MCF 10A (cell line): ENCODE measurements around the gene SYNCRIP. TPM values are rescaled to one million over a fixed set of nuclear protein-coding genes. Genes with fewer than 3 reads are reported as not detected.

Experiments
- BruUV-seq: library from RNA; stranded (reverse); fragments of 400-500 nt; replicated peaks from 2 replicates; lab custom pipeline; 2021; lab: Mats Ljungman, UMichigan
- CTCF ChIA-PET: fragments of 300-600 bp; sonication (Branson Sonifier 250); formaldehyde crosslinking; extraction: SDS; loops from one replicate; lab custom pipeline; 2021; ENCODE audit warnings: antibody characterized with exemption, inconsistent platforms; lab: Yijun Ruan, JAX
- POLR2A ChIA-PET: fragments of 300-600, 350-650 bp; sonication (Branson Sonifier 250); formaldehyde crosslinking; extraction: SDS; loops from one replicate; lab custom pipeline; 2020; ENCODE audit warnings: antibody characterized with exemption, inconsistent platforms; lab: Yijun Ruan, JAX
- DNase-seq: peaks from one replicate; pipeline ENCODE4 v3.0.0-alpha.2; 2018; ENCODE audit not compliant: unreplicated experiment
- H3K27ac Mint-ChIP-seq: one replicate; pipeline ENCODE4 v1.8.0; 2022; ENCODE audit warnings: mild to moderate bottlenecking, low read depth, mixed read lengths; ENCODE audit not compliant: unreplicated experiment
- H3K27me3 Mint-ChIP-seq: one replicate; pipeline ENCODE4 v1.8.0; 2022; ENCODE audit warnings: mixed read lengths; ENCODE audit not compliant: insufficient read depth, unreplicated experiment
- H3K36me3 Mint-ChIP-seq: one replicate; pipeline ENCODE4 v1.8.0; 2022; ENCODE audit warnings: mild to moderate bottlenecking, moderate library complexity, mixed read lengths; ENCODE audit not compliant: insufficient read depth, unreplicated experiment
- H3K4me1 Mint-ChIP-seq: one replicate; pipeline ENCODE4 v1.8.0; 2022; ENCODE audit warnings: mixed read lengths; ENCODE audit not compliant: insufficient read depth, unreplicated experiment
- H3K4me3 Mint-ChIP-seq: one replicate; pipeline ENCODE4 v1.8.0; 2022; ENCODE audit warnings: mild to moderate bottlenecking, moderate library complexity, mixed read lengths; ENCODE audit not compliant: unreplicated experiment
- H3K9me3 Mint-ChIP-seq: one replicate; pipeline ENCODE4 v1.8.0; 2022; ENCODE audit warnings: mixed read lengths; ENCODE audit not compliant: unreplicated experiment
- intact Hi-C: fragments of 100-400 bp; cut with micrococcal nuclease; formaldehyde crosslinking; loops from 2 replicates; pipeline ENCODE4 v1.14.1; 2022
- total RNA-seq: library from RNA; stranded (reverse); gene quantifications from 2 replicates; pipeline ENCODE4 v1.2.3, GENCODE V29; 2022
- TF ChIP-seq, protein P1 (sequence below): fragments of 200-600 bp; IDR thresholded peaks from one replicate; pipeline ENCODE4 v1.8.0; 2022; ENCODE audit warnings: antibody characterized with exemption, mild to moderate bottlenecking; ENCODE audit not compliant: unreplicated experiment

SYNCRIP gene
- total RNA-seq, 1 experiment from 2014 or later: 161 TPM

GRCh38 chr6:85674604-85675003 is 31.9 kb upstream of the SYNCRIP start:
- no TSS peak for BruUV-seq
- intact Hi-C loops: loop anchor here (5.0 to 10.0 kb wide), 3 partner anchors 50 to 317 kb away; partner anchors contain the start of gene SNX14
- Mint-ChIP-seq H3K36me3 (peaks cover 68% of the 10 kb centered on the region), H3K27ac (no peak overlapping the region), H3K9me3 (no peaks in the 10 kb centered on the region), H3K27me3 (no peaks in the 10 kb centered on the region), H3K4me3 (no peak overlapping the region), H3K4me1 (peaks cover 29% of the 10 kb centered on the region)
- POLR2A ChIA-PET: interaction anchor here (0.6 to 10.9 kb wide), 8 partner anchors 13 to 946 kb away, joined by 3 to 889 read pairs (median 4); partner anchors contain the start of genes SNX14 and SYNCRIP
- CTCF ChIA-PET: interaction anchor here (0.6 to 5.1 kb wide), 4 partner anchors 19 to 1425 kb away, joined by 3 to 69 read pairs (median 5); partner anchors contain the start of gene SYNCRIP
- peak; percentile 10 for DNase-seq
- TF ChIP-seq, protein P1, sequence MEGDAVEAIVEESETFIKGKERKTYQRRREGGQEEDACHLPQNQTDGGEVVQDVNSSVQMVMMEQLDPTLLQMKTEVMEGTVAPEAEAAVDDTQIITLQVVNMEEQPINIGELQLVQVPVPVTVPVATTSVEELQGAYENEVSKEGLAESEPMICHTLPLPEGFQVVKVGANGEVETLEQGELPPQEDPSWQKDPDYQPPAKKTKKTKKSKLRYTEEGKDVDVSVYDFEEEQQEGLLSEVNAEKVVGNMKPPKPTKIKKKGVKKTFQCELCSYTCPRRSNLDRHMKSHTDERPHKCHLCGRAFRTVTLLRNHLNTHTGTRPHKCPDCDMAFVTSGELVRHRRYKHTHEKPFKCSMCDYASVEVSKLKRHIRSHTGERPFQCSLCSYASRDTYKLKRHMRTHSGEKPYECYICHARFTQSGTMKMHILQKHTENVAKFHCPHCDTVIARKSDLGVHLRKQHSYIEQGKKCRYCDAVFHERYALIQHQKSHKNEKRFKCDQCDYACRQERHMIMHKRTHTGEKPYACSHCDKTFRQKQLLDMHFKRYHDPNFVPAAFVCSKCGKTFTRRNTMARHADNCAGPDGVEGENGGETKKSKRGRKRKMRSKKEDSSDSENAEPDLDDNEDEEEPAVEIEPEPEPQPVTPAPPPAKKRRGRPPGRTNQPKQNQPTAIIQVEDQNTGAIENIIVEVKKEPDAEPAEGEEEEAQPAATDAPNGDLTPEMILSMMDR: no peak

DNA sequence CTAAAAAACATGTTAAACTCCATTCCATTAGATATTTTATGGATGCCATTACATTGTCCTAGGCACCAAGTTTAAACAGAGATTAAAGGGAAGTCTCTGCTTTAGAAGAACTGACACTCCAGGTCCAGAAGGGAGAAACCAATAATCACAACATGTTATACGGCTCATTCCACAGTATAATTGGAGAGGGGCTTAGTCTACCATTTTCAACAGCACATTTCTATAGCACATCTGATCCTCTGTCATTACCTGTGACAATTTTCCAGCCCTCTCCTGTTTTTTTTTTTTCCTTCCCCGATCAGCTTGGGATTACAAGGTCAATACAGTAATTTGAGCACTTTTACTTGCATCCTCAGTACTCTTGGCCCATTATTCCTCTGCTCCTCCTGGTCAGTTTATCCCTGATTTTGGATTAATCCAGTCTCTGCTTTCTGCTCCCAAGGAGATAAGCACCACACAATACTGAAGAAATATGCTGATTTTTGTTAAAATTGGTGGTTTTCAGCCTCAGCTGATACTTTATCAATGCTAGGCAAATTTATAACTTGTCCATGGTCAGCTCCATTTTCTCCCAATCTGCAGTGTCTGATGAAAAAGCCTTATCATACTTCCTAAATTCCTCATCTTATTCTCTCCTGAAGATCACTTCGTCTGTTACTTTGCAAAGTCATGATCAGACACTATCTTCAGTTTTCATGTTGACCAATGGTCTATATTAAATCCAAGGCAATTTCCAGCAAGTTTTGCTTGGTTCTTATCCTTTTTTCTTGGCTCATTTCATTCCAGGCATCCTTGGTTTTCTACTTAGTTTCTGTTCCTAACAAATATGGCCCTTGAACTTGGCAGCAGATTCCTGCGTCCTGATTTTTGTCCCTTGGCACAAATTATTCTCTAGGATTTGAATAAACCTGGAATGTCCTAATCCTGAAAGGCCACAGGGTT is 30.8 kb upstream of the SYNCRIP start:
- peak; percentile 6 for DNase-seq
- CTCF ChIA-PET: no interaction called here
- POLR2A ChIA-PET: interaction anchor here (0.6 to 10.9 kb wide), 3 partner anchors 17 to 53 kb away, joined by 3 to 889 read pairs (median 3); partner anchors contain the start of gene SYNCRIP
- Mint-ChIP-seq H3K9me3 (no peaks in the 10 kb centered on the region), H3K27ac (no peak overlapping the region), H3K4me3 (no peak overlapping the region), H3K27me3 (no peaks in the 10 kb centered on the region), H3K4me1 (peaks cover 28% of the 10 kb centered on the region), H3K36me3 (peaks cover 66% of the 10 kb centered on the region)
- BruUV-seq: no TSS peak
- TF ChIP-seq, protein P1: no peak
- intact Hi-C loops: loop anchor here (10.0 kb wide), 1 partner anchor 49 kb away; no protein-coding TSS in a partner anchor

GRCh38 chr6:85672623-85673022 is 29.9 kb upstream of the SYNCRIP start:
- no peaks in the 10 kb centered on the region for H3K27me3 Mint-ChIP-seq
- intact Hi-C loops: loop anchor here (10.0 kb wide), 1 partner anchor 48 kb away; no protein-coding TSS in a partner anchor
- TF ChIP-seq, protein P1: no peak
- H3K4me1 Mint-ChIP-seq: peaks cover 28% of the 10 kb centered on the region
- no peaks in the 10 kb centered on the region for H3K9me3 Mint-ChIP-seq
- ChIA-PET POLR2A (interaction anchor here (0.6 to 10.9 kb wide), 5 partner anchors 10 to 81 kb away, joined by 3 to 889 read pairs (median 3); partner anchors contain the start of gene SYNCRIP), CTCF (interaction anchor here (0.6 kb wide), 1 partner anchor 1689 kb away, joined by 3 read pairs; no protein-coding TSS in a partner anchor)
- no TSS peak for BruUV-seq
- peaks cover 65% of the 10 kb centered on the region for H3K36me3 Mint-ChIP-seq
- no peak for DNase-seq
- no peak overlapping the region for H3K4me3 Mint-ChIP-seq
- H3K27ac Mint-ChIP-seq: no peak overlapping the region

DNA sequence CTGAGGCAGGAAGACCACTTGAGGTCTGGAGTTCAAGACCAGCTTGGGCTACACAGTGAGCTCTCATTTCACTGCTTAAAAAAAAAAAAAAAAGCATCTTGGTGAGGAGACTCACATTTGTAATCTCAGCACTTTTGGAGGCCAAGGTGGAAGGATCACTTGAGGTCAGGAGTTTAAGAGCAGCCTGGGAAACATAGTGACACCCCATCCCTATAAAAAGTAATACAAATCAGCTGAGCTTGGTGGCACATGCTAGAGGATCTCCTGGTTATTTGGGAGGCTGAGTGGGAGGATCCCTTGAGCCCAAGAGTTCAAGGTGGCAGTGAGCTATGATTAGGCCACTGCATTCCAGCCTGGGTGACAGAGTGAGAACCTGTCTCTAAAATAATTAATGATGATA is 29.4 kb upstream of the SYNCRIP start:
- no peaks in the 10 kb centered on the region for H3K27me3 Mint-ChIP-seq
- TF ChIP-seq, protein P1: no peak
- no peak overlapping the region for H3K4me3 Mint-ChIP-seq
- H3K9me3 Mint-ChIP-seq: no peaks in the 10 kb centered on the region
- peak; percentile 21 for DNase-seq
- BruUV-seq: no TSS peak
- CTCF ChIA-PET: interaction anchor here (1.2 kb wide), 1 partner anchor 28 kb away, joined by 3 read pairs; no protein-coding TSS in a partner anchor
- peaks cover 59% of the 10 kb centered on the region for H3K36me3 Mint-ChIP-seq
- H3K27ac Mint-ChIP-seq: no peak overlapping the region
- peaks cover 28% of the 10 kb centered on the region for H3K4me1 Mint-ChIP-seq
- intact Hi-C loops: loop anchor here (10.0 kb wide), 1 partner anchor 47 kb away; no protein-coding TSS in a partner anchor
- POLR2A ChIA-PET: interaction anchor here (0.6 to 10.9 kb wide), 4 partner anchors 9 to 80 kb away, joined by 3 to 889 read pairs (median 3); partner anchors contain the start of gene SYNCRIP
